Kidney (tissue), 14 donors: ENCODE data around the gene FARP1. TPM values are rescaled to one million over a fixed set of nuclear protein-coding genes. Genes with fewer than 3 reads are reported as not detected.

Experiments used
- DNase-seq, 5 donors: peaks; one replicate each; pipeline ENCODE4 v3.0.0-alpha.2; 2013 to 2020
- FAIRE-seq: peaks from 2 replicates; lab custom pipeline; 2012; peaks lifted over from hg19 to GRCh38; lab: Jason Lieb, UNC
- H3K27ac ChIP-seq, 2 donors: one replicate each; pipeline ENCODE4 v1.7.0; 2013; ENCODE audit warnings: low read depth in 2 of 2, low read length in 2 of 2, inconsistent platforms in 1 of 2
- H3K27me3 ChIP-seq: one replicate; pipeline ENCODE4 v1.7.1; 2013; ENCODE audit warnings: low read length, inconsistent platforms; ENCODE audit not compliant: control insufficient read depth, insufficient read depth
- H3K36me3 ChIP-seq, 3 donors: one replicate each; pipeline versions ENCODE4 v1.7.0 to v1.7.1; 2013; ENCODE audit warnings: low read length in 3 of 3, control low read depth in 1 of 3, inconsistent platforms in 1 of 3; ENCODE audit not compliant: insufficient read depth in 3 of 3, control insufficient read depth in 2 of 3
- H3K4me1 ChIP-seq, 3 donors: one replicate each; pipeline versions ENCODE4 v1.7.0 to v1.7.1; 2013; ENCODE audit warnings: low read length in 3 of 3, inconsistent platforms in 1 of 3, low read depth in 1 of 3; ENCODE audit not compliant: control insufficient read depth in 2 of 3, insufficient read depth in 2 of 3
- H3K4me3 ChIP-seq, 3 donors: one replicate each; pipeline versions ENCODE4 v1.7.0 to v1.8.1; 2013; ENCODE audit warnings: low read length in 3 of 3, control low read depth in 1 of 3, inconsistent platforms in 1 of 3
- H3K9ac ChIP-seq, 3 donors: one replicate each; pipeline versions ENCODE4 v1.7.0 to v1.7.1; 2013; ENCODE audit warnings: low read length in 3 of 3, control low read depth in 1 of 3, inconsistent platforms in 1 of 3
- H3K9me3 ChIP-seq, 3 donors: one replicate each; pipeline versions ENCODE4 v1.7.0 to v1.7.1; 2013; ENCODE audit warnings: low read length in 3 of 3, control low read depth in 1 of 3, inconsistent platforms in 1 of 3; ENCODE audit not compliant: control insufficient read depth in 2 of 3, insufficient read depth in 1 of 3
- CTCF ChIP-seq: IDR thresholded peaks from 3 replicates; pipeline ENCODE4 v1.5.1; 2012; ENCODE audit warnings: mild to moderate bottlenecking, moderate library complexity, borderline replicate concordance; ENCODE audit not compliant: insufficient read depth; ENCODE audit errors: extremely low read depth
- intact Hi-C: fragments of 100-400 bp; cut with DNase I; formaldehyde crosslinking; loops from one replicate; pipeline ENCODE4 v1.11.1; 2022
- polyA plus RNA-seq: library from polyadenylated mRNA; stranded (reverse); fragments of 350-450 nt; fragmentation: Illumina TruSeq; extraction: RNeasy Lipid Tissue Mini Kit (QIAGEN cat#74804); gene quantifications from one replicate; pipeline ENCODE4 v1.2.3, GENCODE V29; 2014; ENCODE audit warnings: low read depth, low replicate concordance; ENCODE audit not compliant: insufficient read depth
- total RNA-seq: library from RNA; stranded (reverse); fragmentation: NEBNext Ultra II Directional; extraction: Animal tissue kit (Norgen Biotek cat#: 25700); gene quantifications from one replicate; pipeline ENCODE4 v1.2.1, GENCODE V29; 2021
- donor health status: control.
- donor health status: control.
- donor health status: control.
- donor health status: control.
- donor health status: control.
- donor health status: DM: yes; HTN: yes; CAD: no.
- donor health status: Normal renal cell carcinoma (clear cell type).

The FARP1 gene
- total and polyA plus RNA-seq, 2 donors from 2014 or later: 123 to 229 TPM

- FAIRE-seq (no peak), DNase-seq (no peak)
- Histone ChIP-seq H3K9ac (no peak overlapping the region), H3K4me3 (no peak overlapping the region), H3K36me3 (no peaks in the 10 kb centered on the region), H3K27me3 (no peaks in the 10 kb centered on the region), H3K4me1 (peaks cover 0 to 2% (median 0%) of the 10 kb centered on the region in 3 donors), H3K27ac (no peak overlapping the region), H3K9me3 (no peaks in the 10 kb centered on the region)
- intact Hi-C loops: no loop called here
- no peak for TF ChIP-seq CTCF
Observed at GRCh38 chr13:98334620-98335205, 191.8 kb downstream of the FARP1 start.

GRCh38 chr13:98335721-98336120 lies 192.8 kb downstream of the FARP1 start:
- no peak for TF ChIP-seq CTCF
- Histone ChIP-seq H3K9ac (no peak overlapping the region), H3K27me3 (no peaks in the 10 kb centered on the region), H3K36me3 (no peaks in the 10 kb centered on the region), H3K4me1 (peaks cover 0 to 2% (median 0%) of the 10 kb centered on the region in 3 donors), H3K9me3 (no peaks in the 10 kb centered on the region), H3K27ac (no peak overlapping the region), H3K4me3 (no peak overlapping the region)
- intact Hi-C loops: no loop called here
- no peak for FAIRE-seq
- no peak for DNase-seq

GRCh38 chr13:98338310-98338709 lies 195.4 kb downstream of the FARP1 start:
- DNase-seq (no peak), FAIRE-seq (no peak)
- H3K4me3 ChIP-seq: no peak overlapping the region
- no peaks in the 10 kb centered on the region for H3K9me3 ChIP-seq
- TF ChIP-seq CTCF: no peak
- peaks cover 0 to 2% (median 0%) of the 10 kb centered on the region in 3 donors for H3K4me1 ChIP-seq
- H3K27me3 ChIP-seq: no peaks in the 10 kb centered on the region
- H3K9ac ChIP-seq: no peak overlapping the region
- no peak overlapping the region for H3K27ac ChIP-seq
- intact Hi-C loops: no loop called here
- no peaks in the 10 kb centered on the region for H3K36me3 ChIP-seq
